Measurements from ENCODE around the gene MUC22.

MUC22 gene

GRCh38 chr6:30970946-30971345 is 39.3 kb upstream of the MUC22 start:
- H3K4me3 ChIP-seq (ENCODE audit: low read length): no peak overlapping the region
- H3K79me2 ChIP-seq (ENCODE audit: low read length): no peaks in the 10 kb centered on the region
- H4K20me1 ChIP-seq (ENCODE audit: insufficient read depth, low read length): no peaks in the 10 kb centered on the region
- peaks cover 12% of the 10 kb centered on the region for H3K4me1 ChIP-seq (ENCODE audit: low read length)
- H3K9me3 ChIP-seq (ENCODE audit: insufficient read depth, low read length): no peaks in the 10 kb centered on the region
- H3K9ac ChIP-seq (ENCODE audit: low read length): no peak overlapping the region
- TF ChIP-seq CTCF (IDR thresholded peaks at IDR 0.05; ENCODE audit: low read depth, low read length) (no peak), EZH2phosphoT487 (IDR thresholded peaks at IDR 0.05; ENCODE audit: low read depth) (no peak)
- H2AFZ ChIP-seq (ENCODE audit: low read depth, low read length): no peak overlapping the region
- no peaks in the 10 kb centered on the region for H3K36me3 ChIP-seq (replicated peaks; ENCODE audit: low read depth, low read length)
- no peak overlapping the region for H3K4me2 ChIP-seq (ENCODE audit: low read length)
- H3K27me3 ChIP-seq (ENCODE audit: low read depth, low read length): no peaks in the 10 kb centered on the region
- H3K27ac ChIP-seq (ENCODE audit: low read length): no peak overlapping the region

- H3K4me2 ChIP-seq (ENCODE audit: low read length): no peak overlapping the region
- no peak overlapping the region for H3K4me3 ChIP-seq (ENCODE audit: low read length)
- H3K9me3 ChIP-seq (ENCODE audit: insufficient read depth, low read length): no peaks in the 10 kb centered on the region
- H3K79me2 ChIP-seq (ENCODE audit: low read length): no peaks in the 10 kb centered on the region
- H3K27me3 ChIP-seq (ENCODE audit: low read depth, low read length): no peaks in the 10 kb centered on the region
- no peak overlapping the region for H2AFZ ChIP-seq (ENCODE audit: low read depth, low read length)
- H3K36me3 ChIP-seq (replicated peaks; ENCODE audit: low read depth, low read length): no peaks in the 10 kb centered on the region
- no peak overlapping the region for H3K9ac ChIP-seq (ENCODE audit: low read length)
- TF ChIP-seq CTCF (IDR thresholded peaks at IDR 0.05; ENCODE audit: low read depth, low read length) (no peak), EZH2phosphoT487 (IDR thresholded peaks at IDR 0.05; ENCODE audit: low read depth) (no peak)
- no peaks in the 10 kb centered on the region for H4K20me1 ChIP-seq (ENCODE audit: insufficient read depth, low read length)
- peaks cover 12% of the 10 kb centered on the region for H3K4me1 ChIP-seq (ENCODE audit: low read length)
- no peak overlapping the region for H3K27ac ChIP-seq (ENCODE audit: low read length)
Observed at GRCh38 chr6:30972816-30973215, 37.5 kb upstream of the MUC22 start.

GRCh38 chr6:30974490-30975252 is 35.6 kb upstream of the MUC22 start:
- no peak overlapping the region for H3K4me2 ChIP-seq (ENCODE audit: low read length)
- H3K9ac ChIP-seq (ENCODE audit: low read length): no peak overlapping the region
- no peak overlapping the region for H3K4me3 ChIP-seq (ENCODE audit: low read length)
- no peaks in the 10 kb centered on the region for H3K9me3 ChIP-seq (ENCODE audit: insufficient read depth, low read length)
- H3K79me2 ChIP-seq (ENCODE audit: low read length): no peaks in the 10 kb centered on the region
- H2AFZ ChIP-seq (ENCODE audit: low read depth, low read length): no peak overlapping the region
- no peak overlapping the region for H3K27ac ChIP-seq (ENCODE audit: low read length)
- TF ChIP-seq EZH2phosphoT487 (IDR thresholded peaks at IDR 0.05; ENCODE audit: low read depth): no peak
- TF ChIP-seq CTCF (IDR thresholded peaks at IDR 0.05; ENCODE audit: low read depth, low read length): no peak
- peaks cover 3% of the 10 kb centered on the region; the same call in 1 of the 2 replicates for H3K4me1 ChIP-seq (ENCODE audit: low read length)
- peaks cover 11% of the 10 kb centered on the region; the same call in 1 of the 2 replicates for H3K27me3 ChIP-seq (ENCODE audit: low read depth, low read length)
- H4K20me1 ChIP-seq (ENCODE audit: insufficient read depth, low read length): no peaks in the 10 kb centered on the region
- no peaks in the 10 kb centered on the region for H3K36me3 ChIP-seq (replicated peaks; ENCODE audit: low read depth, low read length)

- TF ChIP-seq CTCF (IDR thresholded peaks at IDR 0.05; ENCODE audit: low read depth, low read length) (no peak), EZH2phosphoT487 (IDR thresholded peaks at IDR 0.05; ENCODE audit: low read depth) (no peak)
- Histone ChIP-seq H3K4me3 (ENCODE audit: low read length) (no peak overlapping the region), H4K20me1 (ENCODE audit: insufficient read depth, low read length) (no peaks in the 10 kb centered on the region), H3K4me1 (ENCODE audit: low read length) (peaks cover 3% of the 10 kb centered on the region; the same call in 1 of the 2 replicates), H3K9ac (ENCODE audit: low read length) (no peak overlapping the region), H2AFZ (ENCODE audit: low read depth, low read length) (no peak overlapping the region), H3K27ac (ENCODE audit: low read length) (no peak overlapping the region), H3K79me2 (ENCODE audit: low read length) (no peaks in the 10 kb centered on the region), H3K9me3 (ENCODE audit: insufficient read depth, low read length) (no peaks in the 10 kb centered on the region), H3K36me3 (replicated peaks; ENCODE audit: low read depth, low read length) (no peaks in the 10 kb centered on the region), H3K27me3 (ENCODE audit: low read depth, low read length) (peaks cover 21% of the 10 kb centered on the region), H3K4me2 (ENCODE audit: low read length) (no peak overlapping the region)
Observed at GRCh38 chr6:30979141-30979540, 31.1 kb upstream of the MUC22 start.

All from OCI-LY3 (cell line).